CD4-positive, CD25-positive, alpha-beta regulatory T cell (primary cell): Measurements from ENCODE around the gene MICAL3. TPM values are rescaled to one million over a fixed set of nuclear protein-coding genes. Genes with fewer than 3 reads are reported as not detected.

Experiments used
- ATAC-seq, 2 donors: fragments of 150-1000 bp; cut with Tn5 transposase; one replicate each; pipeline ENCODE4 v1.10.0; 2021; ENCODE audit warnings: low read depth in 2 of 2, moderate number of reproducible peaks in 2 of 2, moderate library complexity in 1 of 2
- DNase-seq, 3 donors: peaks; one replicate each; pipeline versions ENCODE4 v3.0.0 to v3.0.0-alpha.2; 2012 to 2022; ENCODE audit warnings: mixed read lengths in 1 of 3
- H3K27ac ChIP-seq: one replicate; pipeline ENCODE4 v1.7.0; 2013; ENCODE audit warnings: mild to moderate bottlenecking, low read length; ENCODE audit not compliant: insufficient read depth, poor library complexity, severe bottlenecking
- H3K27me3 ChIP-seq: one replicate; pipeline ENCODE4 v1.7.0; 2013; ENCODE audit warnings: low read length; ENCODE audit not compliant: control insufficient read depth, insufficient read depth
- H3K36me3 ChIP-seq: one replicate; pipeline ENCODE4 v1.7.0; 2013; ENCODE audit warnings: mild to moderate bottlenecking, low read length, moderate library complexity; ENCODE audit not compliant: control insufficient read depth, insufficient read depth
- H3K4me1 ChIP-seq: 2 replicates; pipeline ENCODE4 v1.7.0; 2013; ENCODE audit warnings: mild to moderate bottlenecking, low read length; ENCODE audit not compliant: insufficient read depth, control insufficient read depth, poor library complexity, severe bottlenecking
- H3K4me3 ChIP-seq: one replicate; pipeline ENCODE4 v1.7.0; 2013; ENCODE audit warnings: low read depth, mild to moderate bottlenecking, low read length, moderate library complexity
- H3K9me3 ChIP-seq, 2 experiments: 1 replicate in 1 of 2; 2 replicates in 1 of 2; pipeline ENCODE4 v1.7.0; 2013; ENCODE audit warnings: low read length in 2 of 2, mild to moderate bottlenecking in 1 of 2, moderate library complexity in 1 of 2; ENCODE audit not compliant: control insufficient read depth in 2 of 2
- H3K27ac Mint-ChIP-seq, 3 donors: one replicate each; pipeline ENCODE4 v1.8.0; 2020 to 2022; ENCODE audit warnings: mild to moderate bottlenecking in 3 of 3, mixed read lengths in 3 of 3, moderate library complexity in 2 of 3
- H3K27me3 Mint-ChIP-seq: one replicate; pipeline ENCODE4 v1.8.0; 2022; ENCODE audit warnings: mild to moderate bottlenecking, mixed read lengths
- H3K36me3 Mint-ChIP-seq: one replicate; pipeline ENCODE4 v1.8.0; 2020; ENCODE audit warnings: mixed read lengths
- H3K4me1 Mint-ChIP-seq, 4 donors: one replicate each; pipeline ENCODE4 v1.8.0; 2020 to 2022; ENCODE audit warnings: mixed read lengths in 4 of 4, mild to moderate bottlenecking in 1 of 4
- H3K4me3 Mint-ChIP-seq, 4 donors: one replicate each; pipeline ENCODE4 v1.8.0; 2020 to 2022; ENCODE audit warnings: mild to moderate bottlenecking in 4 of 4, mixed read lengths in 4 of 4, moderate library complexity in 3 of 4
- H3K9me3 Mint-ChIP-seq, 7 donors: one replicate each; pipeline ENCODE4 v1.8.0; 2020 to 2022; ENCODE audit warnings: mixed read lengths in 7 of 7, mild to moderate bottlenecking in 3 of 7, moderate library complexity in 2 of 7
- polyA plus RNA-seq, 4 donors: library from polyadenylated mRNA; unstranded; fragments of 300-500 nt; fragmentation: Illumina TruSeq; gene quantifications; one replicate each; pipeline ENCODE4 v1.2.3, GENCODE V29; 2021
- total RNA-seq: library from RNA; stranded (reverse); gene quantifications from one replicate; pipeline ENCODE4 v1.2.3, GENCODE V29; 2022

MICAL3 gene
- total and polyA plus RNA-seq, 5 donors from 2014 or later, result 0.71 to 39.9 (median 1.8) TPM

DNA sequence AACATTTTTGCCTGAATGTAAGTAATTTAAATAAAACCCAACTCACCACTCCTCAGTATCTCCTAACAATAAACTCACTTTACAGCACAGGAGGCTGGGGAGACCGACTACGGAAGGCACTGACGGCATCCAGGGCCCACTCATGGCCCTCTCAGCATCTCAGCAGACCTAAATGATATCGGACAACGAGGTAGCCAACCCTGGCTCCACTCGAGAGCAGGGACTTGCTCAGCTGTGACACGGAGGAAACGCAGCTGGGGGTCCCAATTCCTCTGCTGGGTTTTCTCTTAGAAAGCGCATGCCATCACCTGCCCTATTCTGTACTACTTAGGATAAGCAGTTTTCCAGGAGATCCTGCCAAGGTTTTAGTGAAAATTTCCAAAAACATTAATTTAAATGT is 141.0 kb downstream of the MICAL3 start:
- Mint-ChIP-seq H3K27ac (no peak overlapping the region), H3K9me3 (no peaks in the 10 kb centered on the region)
- no peak for DNase-seq

DNA sequence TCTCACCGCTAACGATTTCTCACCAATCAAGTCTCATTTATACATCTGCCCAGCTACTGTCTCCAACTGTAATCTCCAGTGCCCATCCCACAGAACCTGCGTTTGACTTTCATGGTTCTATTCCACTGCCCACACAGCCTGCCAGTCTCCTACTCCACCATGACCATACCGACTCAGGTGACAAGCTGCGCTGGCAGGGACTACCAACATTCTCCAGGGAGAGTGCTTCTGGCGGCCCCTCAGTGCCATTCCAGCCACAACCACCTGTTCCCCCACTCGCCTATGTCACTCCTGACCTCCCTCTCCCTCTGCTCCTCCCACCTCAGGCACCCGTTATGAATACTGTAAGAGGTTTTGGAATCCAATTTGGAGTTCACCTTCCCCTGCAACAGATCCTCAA is 141.6 kb downstream of the MICAL3 start:
- Histone ChIP-seq H3K27me3 (no peaks in the 10 kb centered on the region), H3K4me1 (no peaks in the 10 kb centered on the region), H3K4me3 (no peak overlapping the region), H3K9me3 (no peaks in the 10 kb centered on the region), H3K27ac (no peak overlapping the region), H3K36me3 (peaks cover 47% of the 10 kb centered on the region)
- no peaks in the 10 kb centered on the region for H3K27me3 Mint-ChIP-seq
- no peaks in the 10 kb centered on the region for H3K4me1 Mint-ChIP-seq
- H3K27ac Mint-ChIP-seq, result no peak overlapping the region
- no peak overlapping the region for H3K4me3 Mint-ChIP-seq
- no peak for DNase-seq
- no peak for ATAC-seq
- H3K9me3 Mint-ChIP-seq, result peaks cover 0 to under 1% (median 0%) of the 10 kb centered on the region in 7 donors
- H3K36me3 Mint-ChIP-seq, result peaks cover 49% of the 10 kb centered on the region

More for the DNA sequence above, 141.0 kb downstream of the MICAL3 start:
- Histone ChIP-seq H3K4me1 (no peaks in the 10 kb centered on the region), H3K4me3 (no peak overlapping the region), H3K27me3 (no peaks in the 10 kb centered on the region), H3K9me3 (no peaks in the 10 kb centered on the region), H3K36me3 (peaks cover 52% of the 10 kb centered on the region), H3K27ac (no peak overlapping the region)
- no peak for ATAC-seq
- Mint-ChIP-seq H3K36me3 (peaks cover 52% of the 10 kb centered on the region), H3K27me3 (no peaks in the 10 kb centered on the region), H3K4me1 (no peaks in the 10 kb centered on the region), H3K4me3 (no peak overlapping the region)

DNA sequence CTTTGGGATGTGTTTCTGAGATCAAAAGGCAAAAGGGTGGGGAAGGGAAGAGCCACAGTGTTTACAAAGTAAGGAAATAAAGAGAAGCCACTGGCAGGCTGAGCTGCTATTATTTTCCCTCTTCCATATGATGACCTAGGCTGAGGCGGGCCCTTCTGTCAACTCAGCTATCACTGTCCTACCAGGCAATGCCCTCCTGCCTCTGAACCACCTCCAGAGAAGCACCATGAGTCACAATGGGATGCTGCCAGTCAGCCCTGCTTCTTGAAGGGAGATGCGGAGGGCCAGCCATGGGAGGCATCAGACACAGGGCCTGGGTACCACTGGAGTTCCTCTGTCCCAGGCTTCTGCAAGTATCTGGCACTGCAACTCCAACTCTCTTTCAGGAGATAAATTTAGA is 142.2 kb downstream of the MICAL3 start:
- no peaks in the 10 kb centered on the region for H3K4me1 Mint-ChIP-seq
- H3K27me3 ChIP-seq, result no peaks in the 10 kb centered on the region
- H3K4me1 ChIP-seq, result no peaks in the 10 kb centered on the region
- H3K9me3 Mint-ChIP-seq, result peaks cover 0 to 1% (median 0%) of the 10 kb centered on the region in 7 donors
- no peak for ATAC-seq
- H3K27me3 Mint-ChIP-seq, result no peaks in the 10 kb centered on the region
- H3K36me3 ChIP-seq, result peaks cover 45% of the 10 kb centered on the region
- no peak for DNase-seq
- peaks cover 43% of the 10 kb centered on the region for H3K36me3 Mint-ChIP-seq
- no peak overlapping the region for H3K4me3 Mint-ChIP-seq
- H3K4me3 ChIP-seq, result no peak overlapping the region
- H3K27ac Mint-ChIP-seq, result no peak overlapping the region
- H3K9me3 ChIP-seq, result no peaks in the 10 kb centered on the region
- no peak overlapping the region for H3K27ac ChIP-seq

DNA sequence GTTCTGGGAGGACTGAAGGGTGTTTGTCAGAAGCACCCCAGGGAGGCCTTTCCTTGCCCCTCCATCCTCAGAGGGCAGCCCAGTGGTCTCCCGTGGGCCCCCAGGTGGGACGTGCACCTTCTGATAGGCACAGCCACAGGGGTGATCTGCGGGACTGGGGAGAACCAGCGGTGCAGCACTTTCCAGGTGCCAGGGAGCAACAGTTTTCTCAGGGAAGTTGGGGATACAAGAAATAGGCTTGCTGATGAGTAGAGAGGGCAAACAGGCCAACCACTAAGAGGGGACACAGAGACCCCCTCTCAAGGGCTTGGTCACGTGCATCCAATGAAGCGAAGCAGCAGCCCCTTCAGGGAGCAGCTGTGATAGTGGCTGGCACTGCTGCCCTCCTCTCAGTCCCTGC is 143.0 kb downstream of the MICAL3 start:
- no peak overlapping the region for H3K4me3 ChIP-seq
- H3K27ac ChIP-seq, result no peak overlapping the region
- H3K36me3 Mint-ChIP-seq, result peaks cover 41% of the 10 kb centered on the region
- H3K27me3 ChIP-seq, result no peaks in the 10 kb centered on the region
- DNase-seq (no peak), ATAC-seq (no peak)
- no peaks in the 10 kb centered on the region for H3K4me1 Mint-ChIP-seq
- H3K27ac Mint-ChIP-seq, result no peak overlapping the region
- H3K36me3 ChIP-seq, result peaks cover 42% of the 10 kb centered on the region
- H3K9me3 Mint-ChIP-seq, result peaks cover 0 to 1% (median 0%) of the 10 kb centered on the region in 7 donors
- no peaks in the 10 kb centered on the region for H3K9me3 ChIP-seq
- H3K4me3 Mint-ChIP-seq, result no peak overlapping the region
- H3K4me1 ChIP-seq, result no peaks in the 10 kb centered on the region
- H3K27me3 Mint-ChIP-seq, result no peaks in the 10 kb centered on the region

- no peak for DNase-seq
- Mint-ChIP-seq H3K27me3 (no peaks in the 10 kb centered on the region), H3K4me1 (no peaks in the 10 kb centered on the region), H3K4me3 (no peak overlapping the region), H3K9me3 (peaks cover 0 to 1% (median 0%) of the 10 kb centered on the region in 7 donors), H3K27ac (no peak overlapping the region), H3K36me3 (peaks cover 35% of the 10 kb centered on the region)
- H3K27ac ChIP-seq, result no peak overlapping the region
- H3K36me3 ChIP-seq, result peaks cover 34% of the 10 kb centered on the region
- no peaks in the 10 kb centered on the region for H3K27me3 ChIP-seq
- H3K4me1 ChIP-seq, result no peaks in the 10 kb centered on the region
- no peak overlapping the region for H3K4me3 ChIP-seq
- no peak for ATAC-seq
- no peaks in the 10 kb centered on the region for H3K9me3 ChIP-seq
Observed at GRCh38 chr22:17880468-17880867, 143.9 kb downstream of the MICAL3 start.

DNA sequence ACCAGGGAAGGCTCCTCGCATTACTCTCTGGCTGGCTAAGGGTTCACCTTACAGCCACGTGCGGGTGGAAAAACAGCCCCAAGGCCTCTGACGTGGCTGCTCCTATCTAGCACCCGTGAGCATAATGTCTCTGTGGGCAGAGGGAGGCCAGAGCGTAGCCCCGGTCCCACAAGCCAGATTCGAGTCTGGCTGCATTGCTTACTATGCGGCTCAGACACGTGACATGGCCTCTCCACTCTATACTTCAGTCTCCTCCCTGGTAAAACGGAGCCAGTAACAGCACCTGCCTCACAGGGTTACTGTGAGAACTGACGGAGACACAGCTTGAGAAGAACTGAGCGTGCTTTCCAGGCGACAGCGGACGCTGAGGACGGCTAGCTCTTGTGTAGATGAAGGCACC is 144.3 kb downstream of the MICAL3 start:
- Histone ChIP-seq H3K27me3 (no peaks in the 10 kb centered on the region), H3K27ac (no peak overlapping the region), H3K36me3 (peaks cover 30% of the 10 kb centered on the region), H3K9me3 (no peaks in the 10 kb centered on the region), H3K4me1 (no peaks in the 10 kb centered on the region), H3K4me3 (no peak overlapping the region)
- no peaks in the 10 kb centered on the region for H3K4me1 Mint-ChIP-seq
- H3K9me3 Mint-ChIP-seq, result peaks cover 0 to 1% (median 0%) of the 10 kb centered on the region in 7 donors
- H3K4me3 Mint-ChIP-seq, result no peak overlapping the region
- no peaks in the 10 kb centered on the region for H3K27me3 Mint-ChIP-seq
- no peak for ATAC-seq
- no peak overlapping the region for H3K27ac Mint-ChIP-seq
- DNase-seq, result no peak
- peaks cover 31% of the 10 kb centered on the region for H3K36me3 Mint-ChIP-seq

- H3K4me3 Mint-ChIP-seq, result no peak overlapping the region
- no peak overlapping the region for H3K27ac Mint-ChIP-seq
Observed at GRCh38 chr22:17878941-17879340, 145.4 kb downstream of the MICAL3 start.

GRCh38 chr22:17878186-17878694 is 146.1 kb downstream of the MICAL3 start:
- Histone ChIP-seq H3K4me1 (no peaks in the 10 kb centered on the region), H3K27ac (no peak overlapping the region), H3K27me3 (no peaks in the 10 kb centered on the region), H3K4me3 (no peak overlapping the region), H3K9me3 (no peaks in the 10 kb centered on the region), H3K36me3 (peaks cover 24% of the 10 kb centered on the region)
- peaks cover 0 to 1% (median 0%) of the 10 kb centered on the region in 7 donors for H3K9me3 Mint-ChIP-seq
- H3K4me3 Mint-ChIP-seq, result no peak overlapping the region
- peaks cover 18% of the 10 kb centered on the region for H3K36me3 Mint-ChIP-seq
- no peak for DNase-seq
- no peak for ATAC-seq
- no peaks in the 10 kb centered on the region for H3K27me3 Mint-ChIP-seq
- H3K4me1 Mint-ChIP-seq, result no peaks in the 10 kb centered on the region
- H3K27ac Mint-ChIP-seq, result no peak overlapping the region

More at GRCh38 chr22:17878941-17879340, 145.4 kb downstream of the MICAL3 start:
- H3K27ac ChIP-seq, result no peak overlapping the region
- DNase-seq (no peak), ATAC-seq (no peak)
- peaks cover 25% of the 10 kb centered on the region for H3K36me3 Mint-ChIP-seq
- no peaks in the 10 kb centered on the region for H3K27me3 Mint-ChIP-seq
- no peaks in the 10 kb centered on the region for H3K9me3 ChIP-seq
- peaks cover 0 to 1% (median 0%) of the 10 kb centered on the region in 7 donors for H3K9me3 Mint-ChIP-seq
- no peaks in the 10 kb centered on the region for H3K4me1 Mint-ChIP-seq
- no peak overlapping the region for H3K4me3 ChIP-seq
- no peaks in the 10 kb centered on the region for H3K4me1 ChIP-seq
- peaks cover 22% of the 10 kb centered on the region for H3K36me3 ChIP-seq
- no peaks in the 10 kb centered on the region for H3K27me3 ChIP-seq
